Occipital lobe (tissue), 2 donors: ENCODE measurements around the gene GYPC. TPM values are rescaled to one million over a fixed set of nuclear protein-coding genes. Genes with fewer than 3 reads are reported as not detected.
"Not testable (repeated sequence)": the region's sequence is repeated elsewhere in the genome, so short reads cannot be mapped to it uniquely, and the experiment has no call there.

Experiments used
- DNase-seq: peaks from one replicate; lab custom pipeline; 2025; lab: John Stamatoyannopoulos, UW
- total RNA-seq: library from RNA; depleted of rRNA; stranded (reverse); fragments of >200 nt; gene quantifications from one replicate; pipeline ENCODE4 v1.2.3, GENCODE V29; 2014

Gene GYPC
- total RNA-seq, 1 donor from 2014 or later = 17.0 TPM

DNA sequence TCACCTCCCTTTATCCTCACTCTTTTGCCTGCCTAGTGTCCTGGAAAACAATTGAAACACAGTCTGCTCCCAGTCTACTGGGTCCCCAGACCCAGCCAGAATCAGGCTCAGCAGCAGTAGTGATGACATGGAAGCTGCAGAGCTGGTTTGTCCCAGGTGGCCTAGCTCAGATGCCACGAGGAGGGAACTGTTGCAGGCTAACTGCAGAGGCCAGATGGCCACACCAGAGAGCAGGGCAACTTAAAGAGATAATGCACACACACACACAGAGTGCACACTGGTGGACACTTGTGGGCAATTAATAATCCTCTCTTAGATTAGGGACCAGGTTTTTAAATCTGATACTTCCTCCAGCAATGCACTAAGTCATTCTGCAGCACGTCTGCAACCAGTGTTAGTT is 42.4 kb downstream of the GYPC start:
- no peak for DNase-seq

GRCh38 chr2:126699018-126699417 is 43.1 kb downstream of the GYPC start:
- DNase-seq = no peak

DNA sequence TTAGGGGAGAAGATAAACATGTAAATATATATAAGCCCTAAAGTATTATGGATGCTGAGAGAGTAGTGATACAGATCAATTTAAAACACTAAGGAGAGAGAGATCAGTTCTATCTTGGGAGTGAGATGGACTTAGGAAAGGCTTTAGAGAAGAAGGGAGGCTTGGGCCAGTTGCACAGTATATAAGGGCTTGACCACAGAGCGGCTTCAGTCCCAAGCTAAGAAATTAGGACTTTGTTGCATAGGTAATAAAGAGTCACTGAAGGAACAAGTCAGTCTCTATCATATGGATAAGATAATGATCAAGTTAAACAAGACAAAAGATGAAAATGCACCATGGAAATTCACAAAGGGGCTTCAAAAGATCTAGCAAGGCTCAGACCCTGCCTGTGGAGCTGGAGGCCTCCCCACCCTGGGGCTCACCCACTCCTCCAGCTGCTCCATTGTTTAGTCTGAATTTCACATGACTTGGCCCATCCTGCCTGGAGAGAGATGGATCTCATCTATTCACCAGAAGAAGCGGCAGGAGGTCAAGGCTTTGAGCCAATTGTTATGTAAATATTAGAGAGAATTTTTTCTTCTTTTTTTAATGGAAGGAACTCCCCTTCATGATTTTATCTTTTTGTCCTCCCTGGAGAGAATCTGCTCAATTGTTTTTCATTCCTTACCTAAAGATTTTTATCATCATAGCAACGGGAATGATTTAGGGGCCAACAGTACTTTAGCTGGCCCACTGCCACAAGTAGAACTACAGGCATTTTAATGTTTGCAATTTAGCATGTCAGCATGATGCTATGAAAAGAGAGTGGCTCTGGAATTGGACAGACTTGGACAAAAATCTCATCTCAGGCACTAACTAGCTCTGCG is 44.0 kb downstream of the GYPC start:
- DNase-seq = no peak

- DNase-seq = no peak
Measured at GRCh38 chr2:126700677-126701076, 44.7 kb downstream of the GYPC start.

DNA sequence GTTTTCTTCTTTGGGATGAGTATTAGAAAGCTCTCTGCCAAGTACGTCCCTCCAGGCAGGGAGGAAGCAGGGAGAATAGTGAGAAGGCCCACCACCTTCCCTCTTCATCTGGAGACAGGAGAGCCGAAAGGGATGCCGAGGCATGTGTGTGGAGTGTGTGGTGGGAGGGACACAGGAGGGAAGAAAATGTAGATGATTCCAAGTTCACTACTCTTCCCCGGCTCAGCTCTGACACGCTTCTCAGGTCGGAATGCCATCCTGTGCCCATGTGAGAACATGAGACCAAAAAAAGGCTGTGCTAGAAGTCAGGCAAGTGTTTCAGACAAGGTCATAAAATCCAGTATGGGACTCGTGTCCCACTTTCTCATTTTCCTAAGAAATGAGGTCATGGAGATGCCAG is 47.4 kb downstream of the GYPC start:
- DNase-seq = no peak

DNA sequence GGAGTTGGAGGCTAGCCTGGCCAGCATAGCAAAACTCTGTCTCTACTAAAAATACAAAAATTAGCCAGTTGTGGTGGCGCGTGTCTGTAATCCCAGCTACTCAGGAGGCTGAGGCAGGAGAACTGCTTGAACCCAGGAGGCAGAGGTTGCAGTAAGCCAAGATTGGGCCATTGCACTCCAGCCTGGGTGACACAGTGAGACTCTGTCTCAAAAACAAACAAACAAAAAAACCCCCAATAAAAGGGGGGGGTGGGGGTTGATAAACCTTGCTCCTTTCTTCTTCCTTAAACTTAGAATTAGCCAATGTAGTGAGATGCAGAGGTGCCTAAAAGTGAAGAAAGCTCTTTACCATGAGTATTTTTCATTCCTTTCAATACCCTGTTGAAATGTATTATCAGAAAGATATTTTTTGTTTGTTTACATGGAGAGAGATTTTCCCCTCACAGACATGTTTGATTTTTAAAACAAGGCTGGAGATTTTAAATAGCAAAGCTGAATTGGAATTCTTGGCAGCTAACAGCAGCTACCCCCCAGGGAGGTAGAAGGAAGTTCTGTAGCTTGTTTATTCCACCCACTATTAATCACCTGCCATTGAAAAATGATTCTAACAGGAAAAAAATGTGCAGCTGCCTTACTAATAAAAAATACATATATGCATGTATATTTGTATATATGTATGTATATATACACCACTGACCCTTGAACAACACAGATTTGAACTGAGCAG is 48.6 kb downstream of the GYPC start:
- DNase-seq = no peak

DNA sequence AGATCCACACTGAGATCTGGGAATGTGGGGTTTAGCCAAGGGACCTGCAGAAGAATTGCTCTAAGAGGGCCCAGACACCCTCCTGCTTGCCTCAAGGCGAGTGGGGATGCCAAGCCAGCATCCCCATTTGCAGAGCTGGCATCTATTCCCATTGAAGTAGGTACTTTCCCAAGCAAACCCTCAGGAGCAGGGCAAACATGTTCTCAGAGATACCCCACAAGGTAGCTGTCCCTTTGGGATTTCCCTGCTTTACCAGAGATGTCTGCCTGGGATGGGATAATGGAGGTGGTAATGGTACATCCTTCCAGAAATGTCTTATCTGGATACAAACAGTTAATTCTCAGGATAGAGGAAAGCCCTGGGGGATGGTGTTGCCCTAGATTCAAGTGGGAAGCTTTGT is 51.2 kb downstream of the GYPC start:
- no peak for DNase-seq

DNA sequence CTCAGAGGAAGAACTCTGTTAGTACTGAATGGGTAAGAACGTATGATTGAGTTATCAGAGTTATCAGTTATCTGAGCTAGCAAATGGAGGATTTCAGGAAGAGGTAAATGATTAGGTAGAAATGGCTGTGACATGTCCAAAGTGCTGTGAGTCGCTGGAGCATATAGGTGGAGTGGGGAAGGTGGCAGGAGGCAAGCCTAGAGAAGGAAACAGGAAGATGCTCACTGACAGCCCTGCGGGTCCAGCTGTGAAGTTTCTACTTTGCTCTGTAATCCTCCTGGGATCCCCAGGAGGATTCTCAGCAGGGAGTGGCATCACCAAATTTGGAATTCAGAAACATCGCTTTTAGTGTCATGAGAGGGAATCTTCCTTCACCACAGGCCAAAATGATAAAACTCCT is 52.0 kb downstream of the GYPC start:
- DNase-seq = no peak

DNA sequence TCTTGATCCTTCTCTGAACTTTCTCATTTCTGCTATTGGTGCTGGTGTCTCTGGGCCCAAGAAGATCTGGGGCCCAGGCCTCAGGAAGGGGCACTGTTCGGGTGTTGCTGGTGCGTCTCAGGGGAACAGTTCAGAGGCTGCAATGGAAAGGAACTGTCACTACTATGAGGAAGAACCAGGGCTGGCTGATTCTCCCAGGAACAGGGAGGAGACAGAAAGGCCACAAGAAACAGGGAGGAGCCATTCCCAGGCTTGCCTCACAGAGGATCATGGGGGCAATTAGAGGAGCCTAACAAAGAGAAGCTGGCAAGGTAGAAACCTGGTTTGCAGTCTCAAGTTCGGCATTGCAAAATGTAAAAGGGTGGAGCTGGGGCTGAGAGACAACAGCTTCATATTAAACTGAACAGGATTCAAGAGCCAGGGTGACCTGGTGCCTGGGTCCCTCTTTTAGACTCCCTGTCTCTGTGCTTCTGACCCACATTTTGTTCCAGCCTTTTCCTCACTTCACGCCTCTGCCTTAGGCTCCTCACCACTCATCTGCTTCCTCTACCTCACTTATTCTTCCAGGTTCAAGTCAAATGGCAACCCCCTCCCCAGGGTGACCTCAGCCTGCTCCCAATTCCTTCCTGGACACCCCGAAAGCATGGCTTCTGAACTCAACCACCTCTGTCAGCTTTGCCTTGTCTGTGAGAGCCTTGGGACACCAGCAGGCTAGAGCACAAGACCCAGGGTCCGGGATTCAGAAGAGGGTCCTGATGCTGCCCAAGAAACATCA is 58.4 kb downstream of the GYPC start:
- DNase-seq = no peak

GRCh38 chr2:126715111-126715510 is 59.2 kb downstream of the GYPC start:
- no peak for DNase-seq

DNA sequence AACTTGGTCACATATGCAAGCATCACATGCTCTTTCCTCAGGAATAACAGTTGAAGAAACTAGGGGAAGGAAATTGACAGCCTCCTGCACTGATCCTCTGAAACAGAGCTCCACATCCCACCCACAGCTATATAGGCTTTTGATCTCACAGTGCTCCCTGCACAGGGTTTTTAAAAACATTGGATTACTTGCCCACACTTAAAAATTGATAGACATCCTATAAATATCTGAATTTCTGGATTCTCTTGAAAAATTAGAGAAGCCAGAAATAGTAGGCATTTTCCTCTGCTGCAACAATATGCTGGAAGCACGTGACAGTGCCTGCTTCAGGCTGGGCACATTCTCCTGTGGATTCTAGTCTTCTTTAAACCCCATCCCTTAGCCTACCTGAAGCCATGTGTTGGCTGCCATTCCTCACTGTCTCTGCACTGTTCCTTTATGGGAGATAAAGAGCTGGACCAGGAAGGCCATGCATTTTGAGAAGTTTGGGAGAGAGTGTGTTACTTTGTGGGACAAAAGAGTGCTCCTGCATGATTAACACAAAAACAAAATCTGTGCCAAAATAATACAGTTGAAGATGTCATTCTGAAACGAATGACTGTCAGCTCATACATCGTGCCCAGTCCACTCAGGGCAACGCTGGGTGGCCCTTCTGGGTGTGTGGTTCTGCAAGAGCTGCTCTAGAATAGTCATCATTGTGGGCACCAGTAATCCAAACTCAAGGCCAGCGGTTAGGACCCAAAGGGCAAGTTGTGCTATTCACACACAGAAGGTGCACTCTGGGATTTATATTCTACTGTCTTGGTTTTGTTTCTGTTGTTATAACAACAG is 59.8 kb downstream of the GYPC start:
- no peak for DNase-seq

GRCh38 chr2:126717277-126717676 is 61.3 kb downstream of the GYPC start:
- not testable (repeated sequence) for DNase-seq

DNA sequence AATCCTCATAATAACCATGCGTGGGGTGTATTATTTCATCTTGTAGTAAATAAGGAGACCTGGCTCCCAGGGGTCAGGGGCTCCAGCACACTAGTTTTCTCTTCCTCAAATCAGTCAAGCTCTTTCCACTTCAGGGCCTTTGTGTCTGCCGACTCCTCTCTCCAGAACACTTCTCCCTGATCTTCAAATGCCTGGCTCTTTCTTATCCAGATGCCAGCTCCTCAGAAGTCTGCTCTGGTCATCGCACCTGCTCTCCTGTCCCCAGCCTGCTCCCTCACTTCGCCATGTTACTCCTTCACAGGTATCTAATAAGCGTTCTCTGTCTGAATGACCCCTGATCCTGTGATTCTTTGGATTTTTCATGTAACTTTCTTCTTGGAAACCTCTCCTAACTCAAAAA is 62.0 kb downstream of the GYPC start:
- no peak for DNase-seq

DNA sequence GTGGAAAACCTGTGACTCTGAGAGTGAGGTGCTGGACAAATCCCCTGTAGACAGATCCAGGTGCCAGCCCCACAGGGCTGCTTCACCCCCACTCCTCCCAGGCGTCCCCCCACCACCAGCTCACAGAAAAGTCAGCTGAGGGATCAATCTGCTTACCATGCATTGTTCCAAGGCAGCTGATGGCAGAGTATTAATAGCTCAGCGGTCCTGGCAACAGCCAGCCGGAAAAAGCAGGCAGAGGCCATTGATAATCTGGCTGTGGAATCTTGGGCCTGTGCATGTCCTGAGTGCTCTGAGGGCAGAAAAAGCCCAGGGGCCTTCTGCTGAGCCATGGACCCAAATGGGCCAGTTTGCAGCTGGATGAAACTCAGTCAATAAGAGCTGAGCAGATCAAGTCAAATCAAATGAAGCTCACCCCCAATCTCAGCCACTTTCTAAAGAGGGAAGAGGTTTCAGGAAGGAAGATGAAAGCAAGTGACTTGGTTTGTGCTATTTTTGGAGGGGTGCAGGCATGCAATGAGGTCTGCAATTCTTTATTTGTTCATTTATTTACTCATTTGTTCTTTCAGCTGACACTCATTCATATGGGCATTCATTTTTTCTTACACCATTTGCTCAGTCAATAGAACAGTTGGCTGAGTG is 63.4 kb downstream of the GYPC start:
- no peak for DNase-seq

- no peak for DNase-seq
Measured at GRCh38 chr2:126719833-126720351, 63.9 kb downstream of the GYPC start.

- DNase-seq = no peak
Measured at GRCh38 chr2:126720638-126721037, 64.7 kb downstream of the GYPC start.

- DNase-seq = no peak
Measured at GRCh38 chr2:126722081-126722480, 66.1 kb downstream of the GYPC start.

GRCh38 chr2:126722546-126722945 is 66.6 kb downstream of the GYPC start:
- no peak for DNase-seq

- DNase-seq = no peak
Measured at GRCh38 chr2:126723281-126723815, 67.4 kb downstream of the GYPC start.

DNA sequence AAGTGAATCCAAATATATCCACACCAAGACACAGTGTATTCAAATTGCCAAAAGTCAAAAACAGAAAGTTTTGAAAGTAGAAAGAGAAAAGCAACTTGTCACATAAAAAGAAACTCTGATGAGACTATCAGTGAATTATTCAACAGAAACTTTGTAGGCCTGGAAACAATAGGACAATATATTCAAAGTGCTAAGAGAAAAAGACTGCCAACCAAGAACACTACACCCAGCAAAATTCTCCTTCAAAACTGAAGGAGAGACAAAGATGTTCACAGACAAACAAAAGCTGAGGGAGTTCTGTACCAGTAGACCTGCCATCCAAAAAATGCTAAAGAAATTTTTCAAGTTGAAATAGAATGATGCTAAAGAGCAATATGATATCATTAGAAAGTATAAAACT is 69.6 kb downstream of the GYPC start:
- DNase-seq = no peak
